Suprapubic skin (tissue), 4 donors: ENCODE results near the gene DPP10. TPM values are rescaled to one million over a fixed set of nuclear protein-coding genes. Genes with fewer than 3 reads are reported as not detected.
"Not testable (repeated sequence)": the region's sequence is repeated elsewhere in the genome, so short reads cannot be mapped to it uniquely, and the experiment has no call there.

Source experiments
- DNase-seq, 2 donors: peaks; one replicate each; pipeline ENCODE4 v3.0.0-alpha.2; 2019; ENCODE audit warnings: low spot score in 2 of 2
- H3K27ac ChIP-seq: fragments of 200-600 bp; sonication (generic); one replicate; pipeline ENCODE4 v1.5.1; 2019
- H3K27me3 ChIP-seq: fragments of 200-600 bp; sonication (generic); one replicate; pipeline ENCODE4 v1.5.1; 2019
- H3K36me3 ChIP-seq: fragments of 200-600 bp; sonication (generic); one replicate; pipeline ENCODE4 v1.5.1; 2019
- H3K4me1 ChIP-seq: fragments of 200-600 bp; sonication (generic); one replicate; pipeline ENCODE4 v1.5.1; 2019
- H3K4me3 ChIP-seq: fragments of 200-600 bp; sonication (generic); one replicate; pipeline ENCODE4 v1.5.1; 2019; ENCODE audit warnings: mild to moderate bottlenecking
- H3K9me3 ChIP-seq: fragments of 200-600 bp; sonication (generic); one replicate; pipeline ENCODE4 v1.5.1; 2019
- EP300 ChIP-seq: sonication (generic); formaldehyde crosslinking; IDR thresholded peaks from one replicate; pipeline ENCODE4 v1.6.1; 2017; ENCODE audit warnings: antibody characterized with exemption
- POLR2A ChIP-seq, 2 donors: fragments of 450-650 bp; IDR thresholded peaks; one replicate each; pipeline ENCODE4 v1.6.1; 2017; ENCODE audit warnings: antibody characterized with exemption in 2 of 2, mild to moderate bottlenecking in 2 of 2, moderate library complexity in 2 of 2
- POLR2AphosphoS5 ChIP-seq, 3 donors: sonication (generic); formaldehyde crosslinking; IDR thresholded peaks; one replicate each; pipeline ENCODE4 v1.6.1; 2017; ENCODE audit warnings: antibody characterized with exemption in 3 of 3
- WGBS: methylation state at CpG from one replicate; pipeline ENCODE4 v1.1.5; 2018; 5-methylcytosine and 5-hydroxymethylcytosine counted together
- total RNA-seq, 4 donors: library from RNA; depleted of rRNA; stranded (reverse); fragments of >200 nt; gene quantifications; one replicate each; pipeline ENCODE4 v1.1.0, GENCODE V29; 2016
- TF ChIP-seq, protein P1 (sequence below), 2 donors: fragments of 200-600 bp in 1 of 2; fragments of 450-650 bp in 1 of 2; sonication (generic) in 1 of 2; IDR thresholded peaks; one replicate each; pipeline ENCODE4 v1.5.1; 2016 to 2019; ENCODE audit warnings: antibody characterized with exemption in 2 of 2, mild to moderate bottlenecking in 1 of 2, moderate library complexity in 1 of 2

The DPP10 gene
- total RNA-seq, 4 donors from 2014 or later, result 0.68 to 1.4 TPM; not detected in 2

DNA sequence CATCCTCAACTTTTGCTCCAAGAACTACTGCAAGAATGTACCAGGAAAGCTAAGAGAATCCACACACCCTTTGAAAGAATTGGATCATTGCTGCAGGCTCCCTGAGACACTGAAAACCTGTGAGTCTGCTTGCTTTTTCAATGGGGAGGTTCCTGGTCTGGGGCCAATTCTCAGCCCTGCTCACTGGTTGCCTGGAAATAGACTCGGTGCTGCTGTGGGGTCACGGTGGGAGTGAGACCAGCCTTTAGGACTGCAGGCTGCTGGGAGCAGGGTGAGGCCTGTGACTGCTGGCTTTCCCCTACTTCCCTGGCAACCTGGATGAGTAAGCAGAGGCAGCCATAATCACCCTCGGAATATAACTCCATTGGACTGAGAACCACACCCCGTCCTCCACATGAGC is 569.3 kb downstream of the DPP10 start:
- no peaks in the 10 kb centered on the region for H3K36me3 ChIP-seq
- no peak for DNase-seq

DNA sequence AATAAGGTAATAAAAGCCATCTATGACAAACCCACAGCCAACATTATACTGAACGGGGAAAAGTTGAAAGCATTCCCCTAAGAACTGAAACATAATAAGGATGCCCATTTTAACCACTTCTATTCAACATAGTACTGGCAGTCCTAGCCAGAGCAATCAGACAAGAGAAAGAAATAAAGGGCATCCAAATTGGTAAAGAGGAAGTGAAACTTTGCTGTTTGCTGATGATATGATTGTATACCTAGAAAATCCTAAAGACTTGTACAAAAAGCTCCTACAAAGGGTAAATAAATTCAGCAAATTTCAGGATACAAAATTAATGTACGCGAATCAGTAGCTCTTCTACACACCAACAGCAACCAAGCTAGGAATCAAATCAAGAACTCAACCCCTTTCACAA is 579.6 kb downstream of the DPP10 start:
- H3K4me3 ChIP-seq, H3K36me3 ChIP-seq, H3K27me3 ChIP-seq, H3K9me3 ChIP-seq, DNase-seq, H3K4me1 ChIP-seq, H3K27ac ChIP-seq: not testable (repeated sequence)
- WGBS, result 96% methylated on average over 3 of the region's 3 CpGs

More for the DNA sequence above, 569.3 kb downstream of the DPP10 start:
- Histone ChIP-seq H3K4me3 (no peak overlapping the region), H3K27ac (no peak overlapping the region), H3K4me1 (no peaks in the 10 kb centered on the region), H3K9me3 (peaks cover 4% of the 10 kb centered on the region), H3K27me3 (no peaks in the 10 kb centered on the region)
- WGBS, result 70% methylated on average over 2 of the region's 4 CpGs
- TF ChIP-seq, protein P1, sequence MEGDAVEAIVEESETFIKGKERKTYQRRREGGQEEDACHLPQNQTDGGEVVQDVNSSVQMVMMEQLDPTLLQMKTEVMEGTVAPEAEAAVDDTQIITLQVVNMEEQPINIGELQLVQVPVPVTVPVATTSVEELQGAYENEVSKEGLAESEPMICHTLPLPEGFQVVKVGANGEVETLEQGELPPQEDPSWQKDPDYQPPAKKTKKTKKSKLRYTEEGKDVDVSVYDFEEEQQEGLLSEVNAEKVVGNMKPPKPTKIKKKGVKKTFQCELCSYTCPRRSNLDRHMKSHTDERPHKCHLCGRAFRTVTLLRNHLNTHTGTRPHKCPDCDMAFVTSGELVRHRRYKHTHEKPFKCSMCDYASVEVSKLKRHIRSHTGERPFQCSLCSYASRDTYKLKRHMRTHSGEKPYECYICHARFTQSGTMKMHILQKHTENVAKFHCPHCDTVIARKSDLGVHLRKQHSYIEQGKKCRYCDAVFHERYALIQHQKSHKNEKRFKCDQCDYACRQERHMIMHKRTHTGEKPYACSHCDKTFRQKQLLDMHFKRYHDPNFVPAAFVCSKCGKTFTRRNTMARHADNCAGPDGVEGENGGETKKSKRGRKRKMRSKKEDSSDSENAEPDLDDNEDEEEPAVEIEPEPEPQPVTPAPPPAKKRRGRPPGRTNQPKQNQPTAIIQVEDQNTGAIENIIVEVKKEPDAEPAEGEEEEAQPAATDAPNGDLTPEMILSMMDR (IDR thresholded peaks at IDR 0.05), result no peak
- no peak for TF ChIP-seq POLR2A (IDR thresholded peaks at IDR 0.05)
- no peak for TF ChIP-seq EP300
- no peak for TF ChIP-seq POLR2AphosphoS5 (IDR thresholded peaks at IDR 0.05)

DNA sequence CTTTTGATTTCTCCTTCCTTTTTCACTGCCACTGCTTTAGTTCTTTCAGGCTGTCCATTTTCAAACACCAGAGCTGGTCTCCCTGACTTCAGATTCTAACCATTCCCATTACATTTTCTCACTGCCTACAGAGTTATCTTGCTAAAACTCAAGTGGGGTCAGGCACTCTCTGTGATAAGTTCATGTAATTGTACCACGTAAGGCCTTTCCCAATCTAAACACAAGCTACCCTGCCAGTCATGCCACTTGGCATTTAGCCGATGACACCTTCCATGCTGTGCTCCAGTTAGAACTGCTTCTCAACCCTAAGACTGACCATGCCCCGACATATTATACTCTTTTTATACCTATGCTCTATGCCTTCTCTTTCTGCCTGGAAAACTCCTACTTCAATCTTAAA is 592.4 kb downstream of the DPP10 start:
- no peaks in the 10 kb centered on the region for H3K9me3 ChIP-seq
- WGBS, result 88% methylated on average over 3 of the region's 3 CpGs
- DNase-seq, result no peak
- TF ChIP-seq, protein P1 (IDR thresholded peaks at IDR 0.05), result no peak
- TF ChIP-seq EP300 (no peak), POLR2A (IDR thresholded peaks at IDR 0.05) (no peak), POLR2AphosphoS5 (IDR thresholded peaks at IDR 0.05) (no peak)
- H3K27ac ChIP-seq, result no peak overlapping the region
- H3K4me1 ChIP-seq, result no peaks in the 10 kb centered on the region
- H3K27me3 ChIP-seq, result no peaks in the 10 kb centered on the region
- H3K4me3 ChIP-seq, result no peak overlapping the region
- H3K36me3 ChIP-seq, result no peaks in the 10 kb centered on the region

DNA sequence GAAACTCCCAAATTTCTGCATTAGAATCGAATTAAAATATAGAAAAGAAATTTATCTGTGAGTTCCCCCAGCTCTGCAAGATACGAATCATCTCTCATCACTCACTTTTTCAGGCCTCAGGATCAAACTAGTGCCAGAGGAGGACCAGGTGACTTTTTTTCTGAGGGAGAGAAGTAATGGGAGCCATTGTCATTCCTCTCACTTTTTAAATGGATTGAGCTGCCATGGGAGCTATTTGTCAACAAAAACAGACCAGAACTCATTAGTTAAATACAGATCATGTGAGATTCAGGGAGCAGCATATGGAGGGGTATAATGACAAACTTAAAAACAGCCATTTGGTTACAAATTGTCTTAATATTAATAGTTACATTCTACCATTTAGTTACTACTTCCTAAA is 594.4 kb downstream of the DPP10 start:
- Histone ChIP-seq H3K36me3 (no peaks in the 10 kb centered on the region), H3K4me1 (no peaks in the 10 kb centered on the region), H3K4me3 (no peak overlapping the region), H3K9me3 (no peaks in the 10 kb centered on the region), H3K27ac (no peak overlapping the region), H3K27me3 (no peaks in the 10 kb centered on the region)
- TF ChIP-seq EP300 (no peak), POLR2A (IDR thresholded peaks at IDR 0.05) (no peak), POLR2AphosphoS5 (IDR thresholded peaks at IDR 0.05) (no peak)
- TF ChIP-seq, protein P1 (IDR thresholded peaks at IDR 0.05), result no peak
- no peak for DNase-seq
- 45% methylated on average over 2 of the region's 2 CpGs for WGBS

DNA sequence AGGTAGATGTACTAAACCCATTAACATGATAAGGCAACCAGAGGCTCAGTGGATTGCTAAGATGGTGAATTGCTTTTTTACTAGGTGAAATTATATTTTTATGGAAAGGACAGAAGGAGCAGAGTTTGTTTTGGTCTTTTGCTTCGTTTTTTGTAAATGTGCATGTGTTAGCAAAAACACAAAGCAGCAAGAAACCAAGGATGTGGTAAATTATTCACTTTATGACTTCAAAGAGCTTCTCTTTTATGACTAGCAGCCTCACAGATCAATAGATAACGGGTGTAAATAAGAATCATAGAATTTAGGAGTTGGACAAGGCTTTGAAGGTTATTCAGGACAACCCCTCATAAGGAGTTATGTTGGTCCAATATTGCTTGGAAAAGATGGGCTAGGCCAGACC is 615.0 kb downstream of the DPP10 start:
- 29% methylated on average over 2 of the region's 2 CpGs for WGBS
- no peak for DNase-seq
- H3K4me1 ChIP-seq, result no peaks in the 10 kb centered on the region
- no peaks in the 10 kb centered on the region for H3K9me3 ChIP-seq
- H3K36me3 ChIP-seq, result no peaks in the 10 kb centered on the region
- H3K27ac ChIP-seq, result no peak overlapping the region
- no peaks in the 10 kb centered on the region for H3K27me3 ChIP-seq
- H3K4me3 ChIP-seq, result no peak overlapping the region
- TF ChIP-seq POLR2AphosphoS5 (IDR thresholded peaks at IDR 0.05) (no peak), EP300 (no peak), POLR2A (IDR thresholded peaks at IDR 0.05) (no peak)
- TF ChIP-seq, protein P1 (IDR thresholded peaks at IDR 0.05), result no peak

DNA sequence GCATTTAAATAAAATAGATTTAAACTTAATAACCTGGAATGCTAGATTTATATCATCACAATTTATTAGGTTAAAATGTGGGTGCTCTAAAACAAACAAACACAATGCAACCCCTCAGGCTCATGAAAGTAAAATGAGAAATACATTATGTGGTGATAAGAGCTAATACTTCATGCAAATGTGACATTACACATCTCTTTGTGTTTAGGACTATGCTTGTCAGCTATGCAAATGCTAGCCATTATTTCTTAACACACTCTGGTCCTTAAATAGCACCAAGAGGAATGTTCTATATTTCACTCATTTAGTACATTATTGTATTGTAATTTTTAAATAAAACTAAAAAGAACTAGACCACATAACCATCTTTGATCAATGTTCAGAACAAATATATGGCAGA is 627.6 kb downstream of the DPP10 start:
- H3K4me1 ChIP-seq, result no peaks in the 10 kb centered on the region
- H3K27me3 ChIP-seq, result no peaks in the 10 kb centered on the region
- TF ChIP-seq EP300 (no peak), POLR2A (IDR thresholded peaks at IDR 0.05) (no peak), POLR2AphosphoS5 (IDR thresholded peaks at IDR 0.05) (no peak)
- TF ChIP-seq, protein P1 (IDR thresholded peaks at IDR 0.05), result no peak
- H3K4me3 ChIP-seq, result no peak overlapping the region
- no peak overlapping the region for H3K27ac ChIP-seq
- H3K36me3 ChIP-seq, result no peaks in the 10 kb centered on the region
- DNase-seq, result no peak
- H3K9me3 ChIP-seq, result peaks cover 5% of the 10 kb centered on the region
